Measurements from ENCODE around the gene LARGE1. TPM values are rescaled to one million over a fixed set of nuclear protein-coding genes. Genes with fewer than 3 reads are reported as not detected.

The LARGE1 gene
- polyA plus RNA-seq, 1 donor, result 28.2 TPM

DNA sequence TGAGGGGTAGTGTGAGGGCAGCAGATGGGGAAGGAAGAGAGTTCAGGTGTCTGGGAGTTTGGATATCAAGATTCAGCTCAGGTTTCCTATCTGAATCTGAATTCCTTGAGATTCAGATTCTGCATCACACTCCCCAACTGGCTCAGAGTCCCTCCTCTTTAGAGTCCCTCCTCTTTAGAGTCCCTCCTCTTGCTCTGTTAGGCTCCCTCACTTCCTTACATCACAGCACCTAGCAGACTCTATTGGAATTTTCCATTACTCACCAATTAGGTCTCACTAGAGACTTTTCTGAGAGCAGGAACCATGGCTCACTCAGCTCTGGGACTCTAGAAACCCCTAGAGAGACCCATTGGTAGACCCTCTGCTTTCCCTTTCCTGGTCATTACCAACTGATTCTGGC lies 558.7 kb downstream of the LARGE1 start:
- DNase-seq, result no peak

DNA sequence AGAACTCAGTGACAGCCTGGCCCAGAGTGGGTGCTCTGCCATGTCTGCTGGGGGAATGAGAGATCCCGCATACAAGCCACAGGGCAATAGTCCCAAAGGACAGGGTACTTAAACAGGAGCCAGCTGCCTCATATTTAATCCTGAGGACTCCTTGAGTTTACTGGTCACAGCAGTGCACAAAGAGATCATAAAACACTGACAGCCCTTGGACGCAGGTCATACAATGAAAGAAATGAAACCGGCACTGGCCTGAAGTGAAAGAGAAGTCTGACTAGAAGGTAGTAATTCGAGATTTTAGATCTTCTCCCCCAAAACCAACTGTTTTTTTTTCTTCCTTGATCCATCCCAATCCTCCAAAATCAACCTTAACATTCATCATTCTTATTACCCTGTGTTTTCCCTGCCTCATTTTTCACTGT lies 562.3 kb downstream of the LARGE1 start:
- DNase-seq, result peak; percentile 71

DNA sequence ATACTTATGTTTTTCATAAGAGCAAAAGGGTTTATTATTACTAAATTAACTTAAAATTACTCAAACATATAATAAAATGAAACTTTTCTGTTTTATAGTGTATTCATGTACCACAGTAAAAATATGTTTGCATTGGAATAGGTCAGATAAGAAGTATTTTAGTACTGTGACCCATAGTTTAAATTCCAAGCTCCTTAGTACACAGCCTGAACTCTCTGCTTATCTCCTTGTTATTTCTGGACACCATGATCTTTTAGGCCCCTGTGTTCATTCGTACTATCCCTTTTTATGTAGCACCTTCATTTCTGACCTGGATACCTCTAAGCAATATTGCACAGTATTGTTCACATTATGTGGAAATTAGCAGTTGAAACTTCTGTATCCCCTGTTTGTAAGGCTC lies 565.3 kb downstream of the LARGE1 start:
- no peak for DNase-seq

DNA sequence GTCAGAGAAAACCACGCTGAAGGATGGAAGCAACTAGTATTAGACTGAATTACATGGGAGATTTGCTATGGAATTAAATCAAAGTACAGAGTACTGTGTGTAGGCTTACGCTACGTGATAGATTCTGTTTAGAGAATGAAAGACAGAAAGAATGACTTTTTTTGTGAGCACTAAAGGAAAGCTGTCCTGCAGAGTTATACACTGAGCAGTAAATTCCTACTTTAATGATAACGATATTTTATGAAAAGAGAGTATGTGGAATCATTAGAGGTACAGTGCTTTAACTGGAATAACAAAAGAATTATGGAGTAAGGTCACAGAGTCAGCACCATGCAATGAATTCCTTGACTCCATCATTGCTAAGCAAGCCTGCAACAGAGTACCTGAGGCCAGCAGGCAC lies 566.8 kb downstream of the LARGE1 start:
- DNase-seq, result no peak

DNA sequence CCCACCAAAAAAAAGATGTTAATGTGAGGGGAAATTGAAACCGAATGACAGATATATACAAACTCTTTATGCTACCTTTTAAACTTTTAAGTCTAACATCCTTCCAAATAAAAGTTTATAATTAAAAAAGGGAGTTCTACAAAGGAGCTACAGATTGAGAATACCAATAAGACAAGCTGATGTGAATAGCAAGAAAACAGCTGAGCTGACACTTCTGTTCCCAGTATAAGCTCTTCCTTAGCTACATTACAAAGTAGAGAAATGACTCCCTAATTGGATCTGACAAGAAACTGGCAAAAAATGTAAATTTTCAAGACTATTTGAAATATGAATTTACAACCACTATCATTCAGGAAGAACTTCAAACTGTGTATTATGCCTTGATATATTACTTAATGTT lies 567.5 kb downstream of the LARGE1 start:
- no peak for DNase-seq

DNA sequence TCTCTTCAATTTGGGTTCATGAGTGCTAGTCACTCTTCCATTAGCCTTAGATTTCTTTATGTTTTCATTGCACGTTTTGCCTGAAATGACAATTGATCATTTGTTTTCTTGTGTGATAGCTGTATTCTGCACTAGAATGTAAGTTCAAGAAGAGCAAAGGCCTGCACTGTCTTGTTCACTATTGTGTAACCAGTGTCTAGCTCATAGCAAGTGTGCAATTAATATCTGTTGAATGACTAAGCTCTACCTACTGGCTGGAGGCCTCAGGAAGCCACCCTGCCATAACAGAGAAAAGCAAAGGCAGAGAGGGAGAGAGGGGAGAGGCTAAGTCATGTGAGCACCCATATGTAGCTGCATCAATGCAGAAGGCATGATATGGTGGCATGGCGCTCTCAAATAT lies 569.3 kb downstream of the LARGE1 start:
- DNase-seq, result no peak

DNA sequence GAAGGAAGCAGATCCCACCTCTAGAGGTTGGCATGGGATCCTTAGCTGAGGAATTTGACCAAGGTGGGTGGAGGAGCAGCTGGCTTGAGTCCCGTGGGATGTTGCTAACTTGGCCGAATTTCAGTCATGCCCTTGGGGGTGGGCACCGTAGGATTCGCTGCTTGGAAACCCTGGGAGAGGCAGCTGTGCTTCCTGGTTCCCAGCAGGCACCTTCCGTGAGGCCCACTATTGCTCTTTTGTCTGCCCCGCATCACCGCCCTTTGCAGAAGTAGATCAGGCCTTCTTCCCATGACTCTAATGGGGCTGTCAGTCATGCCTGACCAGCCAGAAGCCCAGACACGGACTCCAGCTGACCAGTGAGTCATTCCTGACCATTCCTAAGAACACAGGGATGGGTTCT lies 569.8 kb downstream of the LARGE1 start:
- DNase-seq, result no peak

DNA sequence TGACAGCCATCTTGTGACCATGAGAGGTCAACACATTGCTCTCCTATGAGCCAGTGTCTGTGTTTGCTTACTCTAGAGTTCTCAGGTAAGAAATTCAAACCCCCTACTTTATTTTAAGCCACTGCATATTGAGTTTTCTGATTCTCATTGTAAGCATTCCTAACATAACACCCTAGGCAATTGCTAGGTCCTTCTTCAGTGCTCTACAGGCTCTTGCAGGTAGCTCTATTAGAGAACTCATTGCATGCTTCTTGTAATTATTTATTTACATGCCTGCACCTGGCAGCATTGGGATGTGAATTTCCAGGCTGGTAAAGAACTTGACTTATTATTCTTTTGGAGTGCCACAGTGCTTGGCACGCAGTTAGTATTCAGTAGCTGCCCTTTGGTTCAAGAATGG lies 573.3 kb downstream of the LARGE1 start:
- no peak for DNase-seq

DNA sequence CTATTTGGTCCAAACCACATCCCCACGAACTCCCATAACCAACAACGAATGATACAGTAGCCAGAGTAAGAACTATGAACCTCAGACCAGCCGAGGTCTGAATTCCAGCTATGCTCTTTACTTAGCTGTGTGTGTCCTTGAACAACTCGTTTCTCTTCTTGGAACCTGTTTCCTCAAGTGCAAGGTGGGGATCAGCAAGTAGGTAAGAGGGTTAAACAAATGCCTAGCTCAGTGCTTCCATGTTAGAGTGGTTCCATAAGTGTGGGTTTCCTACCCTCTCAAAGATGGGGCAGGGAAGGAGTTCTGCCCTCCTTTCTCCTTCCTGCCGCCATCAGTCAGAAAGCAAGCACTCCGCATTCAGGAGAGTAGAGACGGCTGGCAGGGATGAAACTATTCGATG lies 578.7 kb downstream of the LARGE1 start:
- DNase-seq, result no peak

DNA sequence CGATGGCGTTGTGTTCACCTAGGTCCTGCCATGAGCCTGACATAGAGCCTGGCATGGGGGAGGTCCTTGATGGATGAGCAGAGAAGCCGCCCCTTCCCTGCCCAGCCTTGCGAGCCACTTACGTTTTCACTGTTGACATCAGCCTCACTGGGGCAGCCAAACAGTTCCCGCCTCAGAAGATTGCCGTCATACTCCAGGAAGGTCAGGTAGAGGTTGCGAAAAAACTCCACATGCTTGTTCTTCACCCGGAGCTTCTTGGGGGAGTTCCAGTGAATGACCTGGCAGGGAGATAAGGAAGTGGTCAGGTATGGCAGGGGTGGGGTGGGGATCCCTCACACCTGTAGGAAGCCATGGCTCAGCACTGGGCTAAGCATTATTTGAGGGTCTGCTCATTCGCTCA lies 582.8 kb downstream of the LARGE1 start:
- DNase-seq, result no peak

DNA sequence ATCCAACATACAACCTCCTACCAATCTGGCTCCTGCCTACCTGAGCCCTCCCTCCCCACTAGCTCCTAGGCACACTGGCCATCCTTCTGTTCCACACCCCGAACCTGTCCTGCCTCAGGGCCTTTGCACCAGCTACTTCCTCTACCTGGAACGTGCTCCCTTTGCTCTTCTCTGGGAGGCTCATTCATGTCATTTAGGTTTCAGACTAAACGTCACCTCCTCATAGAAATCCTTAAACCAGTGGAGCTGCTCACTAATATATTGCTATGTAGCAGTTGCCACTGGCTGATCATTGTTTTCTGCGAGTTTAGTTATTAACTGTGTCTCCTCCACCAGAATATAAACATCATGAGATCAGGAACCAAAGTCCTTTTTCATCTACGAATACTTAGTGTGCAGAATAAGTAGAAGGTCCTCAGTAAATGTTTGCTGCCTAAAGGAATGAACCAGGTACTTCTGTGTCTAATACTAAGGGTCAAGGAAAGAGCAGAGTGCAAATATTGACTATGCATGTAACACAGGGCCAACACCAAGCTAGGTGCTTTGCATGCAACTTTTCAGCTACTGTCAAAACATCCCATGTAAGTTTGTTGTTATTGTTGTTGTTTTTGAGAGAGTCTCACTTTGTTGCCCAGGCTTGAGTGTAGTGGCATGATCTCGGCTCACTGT lies 584.5 kb downstream of the LARGE1 start:
- no peak for DNase-seq

DNA sequence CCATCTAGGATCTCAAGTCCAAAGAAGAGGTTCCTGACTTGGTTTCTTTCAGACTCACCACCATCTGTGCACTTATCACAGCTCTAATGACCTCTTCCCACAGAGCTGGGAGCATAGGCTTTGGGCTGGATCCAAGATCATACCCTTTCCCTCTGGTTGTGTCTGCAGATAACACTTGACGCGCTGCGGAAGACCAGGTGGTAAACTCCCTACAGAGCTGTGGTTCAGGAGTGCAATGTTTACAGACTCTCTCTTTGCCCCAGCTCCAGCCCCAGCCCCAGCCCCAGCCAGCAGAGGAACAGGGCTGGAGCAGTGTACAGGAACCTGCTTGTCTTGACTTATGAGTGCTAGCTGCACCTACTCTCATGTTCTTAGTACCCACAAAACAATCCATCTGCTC lies 587.7 kb downstream of the LARGE1 start:
- no peak for DNase-seq

DNA sequence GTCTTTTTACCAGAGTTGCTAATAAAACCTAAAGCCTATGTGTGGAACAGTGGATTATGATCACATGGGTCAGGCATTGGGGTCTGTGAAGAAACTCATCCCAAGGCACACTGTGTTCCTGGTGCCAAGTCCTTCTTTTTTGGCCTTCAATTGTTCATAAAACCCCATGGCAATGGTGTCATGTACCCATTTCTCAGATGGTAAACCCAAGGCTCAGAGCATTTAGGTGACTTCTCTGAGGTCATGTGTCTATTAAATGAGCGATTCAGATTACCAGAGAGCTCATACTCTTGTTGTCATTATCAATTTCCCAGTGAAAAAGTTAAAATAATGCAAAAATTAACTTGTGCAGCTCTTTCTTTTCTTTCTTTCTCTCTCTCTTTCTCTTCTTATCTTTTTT lies 589.3 kb downstream of the LARGE1 start:
- no peak for DNase-seq

DNA sequence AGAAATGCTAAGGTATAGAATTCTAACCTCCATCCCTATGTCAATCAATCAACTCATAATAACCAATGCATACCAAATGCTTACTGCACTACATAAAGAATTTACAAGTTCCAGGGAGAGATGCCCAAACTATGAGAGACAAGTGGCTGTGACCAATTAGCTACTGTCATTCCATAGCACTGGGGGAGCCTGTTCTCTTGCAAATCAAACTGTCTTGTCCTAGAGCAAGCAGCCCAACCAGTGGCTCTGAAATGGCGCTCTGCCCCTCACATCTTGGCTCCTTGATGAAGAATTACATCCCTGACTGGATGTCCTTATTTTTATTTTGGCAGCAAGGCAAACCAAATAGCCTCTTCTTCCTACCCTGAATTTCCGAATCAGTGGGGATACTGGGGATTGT lies 589.7 kb downstream of the LARGE1 start:
- DNase-seq, result no peak

DNA sequence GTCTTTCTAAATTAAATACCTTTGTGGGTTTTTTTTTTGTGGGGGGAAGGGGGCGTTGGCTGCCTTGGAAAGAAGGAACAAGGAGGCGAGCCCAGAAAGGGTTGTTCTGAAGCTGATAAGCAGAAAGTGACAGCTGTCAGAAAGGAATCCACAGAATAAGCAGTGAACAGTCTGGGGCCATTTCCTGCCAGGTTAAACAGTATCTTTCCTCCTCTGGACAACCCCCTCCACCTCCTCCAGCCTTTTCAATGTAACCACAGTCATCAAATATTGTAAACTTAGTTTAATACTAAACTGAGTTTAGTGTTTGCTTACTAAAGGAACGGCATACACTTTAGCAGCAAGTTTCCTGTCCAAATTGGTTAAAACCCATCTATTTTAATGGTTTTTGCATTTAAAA lies 590.9 kb downstream of the LARGE1 start:
- no peak for DNase-seq

DNA sequence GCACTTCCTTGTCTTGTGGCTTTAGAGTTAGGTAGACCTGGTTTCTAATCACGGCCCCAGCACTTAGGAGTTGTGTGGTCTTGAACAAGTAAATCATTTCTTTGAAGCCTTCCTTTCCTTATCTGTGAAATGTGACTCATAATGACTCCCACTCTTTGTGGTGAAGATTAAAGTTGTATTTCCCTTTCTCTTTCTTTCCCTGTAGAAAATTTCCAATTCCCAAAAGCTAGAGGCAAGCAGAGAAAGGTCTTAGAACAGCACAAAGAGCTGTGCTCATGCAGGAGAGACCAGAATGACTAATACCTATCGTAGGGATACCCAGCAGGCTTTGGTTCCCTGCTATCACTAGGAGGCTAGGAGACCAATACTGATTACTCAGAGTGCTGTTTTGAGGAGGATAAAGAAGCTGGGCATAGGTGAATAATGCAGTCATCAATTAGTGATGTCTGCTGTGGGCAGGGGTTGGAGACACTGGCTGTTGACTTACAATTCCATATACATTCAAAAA lies 591.4 kb downstream of the LARGE1 start:
- no peak for DNase-seq

DNA sequence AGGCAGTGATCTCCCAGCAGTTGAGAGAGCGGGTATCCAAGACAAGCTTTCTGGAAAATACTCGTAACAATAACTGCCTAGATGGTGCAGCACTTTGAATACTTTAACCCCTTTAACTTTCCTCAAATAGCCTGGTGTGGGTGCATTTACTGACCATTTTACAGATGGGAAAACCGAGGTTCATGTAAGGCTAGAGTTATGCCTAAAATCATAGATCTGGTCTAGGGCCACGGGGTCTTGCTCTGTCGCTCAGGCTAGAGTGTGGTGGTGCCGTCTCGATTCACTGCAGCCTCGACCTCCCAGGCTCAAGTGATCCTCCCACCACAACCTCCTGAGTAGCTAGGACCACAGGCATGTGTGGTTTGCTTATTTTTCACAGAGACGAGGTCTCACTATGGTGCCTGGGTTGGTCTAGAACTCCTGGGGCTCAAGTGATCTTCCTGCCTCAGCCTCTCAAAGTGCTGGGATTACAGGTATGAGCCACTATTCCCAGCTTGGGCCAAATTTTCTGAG lies 592.9 kb downstream of the LARGE1 start:
- no peak for DNase-seq

DNA sequence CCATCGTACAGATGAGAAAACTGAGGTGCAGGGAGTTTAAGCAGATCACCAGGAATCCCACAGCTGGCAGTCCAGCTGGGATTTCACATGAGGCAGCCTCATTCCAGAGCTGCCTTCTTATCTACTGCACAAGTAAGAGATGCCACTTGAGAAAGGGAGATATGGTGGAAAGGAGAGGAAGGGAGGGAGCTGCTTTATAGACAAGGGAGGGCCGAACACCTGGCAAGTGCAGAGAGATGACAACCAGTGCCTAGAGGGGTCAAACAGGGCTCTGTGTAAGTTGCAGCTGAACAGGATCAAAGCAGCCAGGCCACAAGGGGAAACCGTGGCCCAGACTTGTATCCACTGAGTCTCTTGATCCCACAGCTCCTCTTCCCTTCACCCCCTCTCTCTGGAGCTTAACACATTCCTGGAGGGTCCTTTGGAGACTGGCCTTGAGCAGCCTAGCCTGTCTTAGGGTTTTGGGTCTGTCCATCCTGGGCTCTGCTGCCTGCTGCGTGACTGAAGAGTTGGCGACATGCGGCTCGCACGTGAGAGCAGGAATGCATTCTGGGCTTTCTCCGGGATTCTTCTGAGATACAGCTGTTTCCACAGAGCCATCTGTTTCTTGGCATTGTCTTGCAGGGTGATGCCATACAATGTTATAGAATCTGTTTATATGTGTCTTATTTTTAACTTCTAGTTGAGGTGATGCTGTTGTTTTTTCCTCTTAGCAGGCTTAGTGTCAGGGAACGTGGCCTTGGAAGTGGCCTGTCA lies 593.6 kb downstream of the LARGE1 start:
- no peak for DNase-seq

DNA sequence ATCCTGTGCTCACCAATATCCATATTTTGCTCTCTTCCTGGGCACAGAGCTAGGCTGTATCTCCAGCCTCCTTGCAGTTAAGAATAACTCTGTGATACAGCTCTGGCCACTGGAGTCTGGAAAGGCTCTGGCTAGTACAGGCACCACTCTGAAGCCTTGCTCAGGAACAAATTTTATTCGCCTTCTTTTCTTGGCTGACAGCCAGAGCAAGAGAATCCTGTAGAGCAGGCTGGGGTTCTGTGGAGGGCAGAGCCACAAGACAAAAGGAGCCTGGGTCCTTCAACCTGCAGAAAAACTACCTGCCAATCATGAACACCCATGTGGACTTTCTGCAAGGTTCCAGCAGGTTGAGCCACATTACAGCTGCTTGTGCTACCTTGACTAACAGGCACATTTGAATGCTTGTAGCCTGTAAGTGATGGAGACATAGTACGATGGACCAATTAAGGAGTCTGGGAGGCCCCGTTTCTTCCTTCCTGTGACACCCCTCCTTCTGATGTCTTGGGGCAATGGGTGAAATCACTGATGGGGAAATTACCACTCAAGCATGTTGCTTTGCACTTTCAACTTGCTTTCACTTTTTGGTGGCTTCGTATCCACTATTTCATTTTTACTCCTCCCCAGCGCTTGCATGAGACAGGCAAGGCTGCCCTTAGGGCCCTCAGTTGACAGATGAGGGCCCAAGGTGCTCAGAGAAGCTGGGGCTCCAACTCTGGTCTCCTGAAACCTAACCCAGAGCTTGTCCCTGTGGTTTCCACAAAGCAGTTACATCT lies 594.9 kb downstream of the LARGE1 start:
- no peak for DNase-seq

DNA sequence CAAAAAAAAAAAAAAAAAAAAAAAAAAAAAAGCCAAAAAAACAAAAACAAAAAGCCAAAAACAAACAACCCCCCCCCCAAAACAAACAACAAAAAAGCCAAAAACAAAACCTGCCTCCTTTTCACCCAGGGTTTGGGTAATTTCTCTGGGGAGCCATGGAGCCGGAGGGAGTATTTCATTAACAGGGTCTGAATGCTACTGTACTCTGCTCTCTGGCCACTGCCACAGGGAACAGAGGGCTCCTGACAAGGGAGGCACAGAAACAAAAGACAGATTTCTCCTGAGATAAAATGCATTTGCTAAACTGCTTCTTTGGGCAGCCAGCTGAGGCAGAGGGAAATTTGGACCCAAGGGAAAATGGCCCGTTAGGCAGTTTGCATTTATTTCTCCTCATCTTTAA lies 596.0 kb downstream of the LARGE1 start:
- no peak for DNase-seq

DNA sequence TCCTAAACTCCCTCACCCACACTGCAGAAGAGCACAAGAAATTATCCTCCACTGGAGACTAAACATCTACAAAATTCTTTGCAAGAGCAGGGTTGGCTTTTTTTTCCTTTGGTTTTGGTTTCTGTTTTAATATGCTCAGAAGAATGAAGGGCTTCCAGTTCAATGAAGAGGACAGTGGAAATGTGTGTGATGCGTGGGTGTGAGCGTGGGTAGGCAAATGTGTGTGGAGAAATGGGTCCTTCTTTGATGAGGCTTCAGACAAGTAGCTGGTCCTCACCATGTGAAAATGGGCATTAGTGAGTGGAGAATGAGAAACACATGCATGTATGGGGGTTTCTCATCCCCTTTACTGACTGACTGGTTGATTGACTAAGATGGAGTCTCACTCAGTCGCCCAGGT lies 598.8 kb downstream of the LARGE1 start:
- DNase-seq, result no peak

DNA sequence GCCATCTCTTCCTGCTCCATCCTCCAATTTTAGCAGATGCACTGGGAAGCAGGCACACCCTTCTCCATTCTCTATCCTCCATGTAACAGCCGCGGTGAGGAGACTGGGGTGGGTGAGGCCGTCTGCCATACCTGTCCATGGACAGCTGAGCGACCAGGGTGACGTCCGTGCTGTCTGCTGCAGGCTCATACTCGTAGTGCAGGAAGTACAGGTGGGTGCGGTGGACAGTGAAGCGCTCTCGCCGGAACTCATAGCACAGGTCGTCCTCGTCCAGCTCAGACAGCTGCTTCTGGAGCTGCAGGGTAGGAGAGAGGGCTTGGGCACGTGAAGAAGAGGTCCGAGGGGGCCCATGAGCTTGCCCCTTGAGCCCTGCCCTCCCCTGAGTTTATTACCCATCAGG lies 604.3 kb downstream of the LARGE1 start:
- DNase-seq, result no peak

DNA sequence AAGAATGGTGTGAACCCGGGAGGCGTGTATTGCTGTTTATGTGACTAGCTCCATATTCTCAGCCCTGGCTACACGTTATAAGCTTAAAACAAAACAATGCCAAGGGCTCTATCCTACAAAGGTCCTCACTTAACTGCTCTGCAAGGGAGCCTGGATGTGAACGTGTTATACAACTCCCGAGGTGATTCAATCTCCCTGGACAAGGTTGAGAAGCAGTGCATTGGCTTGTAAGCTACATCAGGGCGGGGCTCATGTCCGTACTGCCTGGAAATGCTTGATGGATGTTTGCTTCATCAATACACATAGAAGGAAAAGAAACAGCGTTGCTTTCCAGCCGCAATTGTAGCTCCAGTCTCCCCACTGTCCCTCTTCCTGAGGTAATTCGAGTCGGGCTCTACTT lies 605.2 kb downstream of the LARGE1 start:
- DNase-seq, result no peak
